Fibroblast of lung (primary cell): Measurements from ENCODE around the gene PKNOX2.

ENCODE experiments used
- EZH2 ChIP-seq: IDR thresholded peaks from 2 replicates; pipeline ENCODE4 v1.5.1; 2012; ENCODE audit warnings: low read length, control low read depth, mild to moderate bottlenecking; ENCODE audit errors: missing control alignments
- TF ChIP-seq, protein P1 (sequence below), 2 donors: IDR thresholded peaks in 1 of 2; conservative IDR thresholded peaks in 1 of 2; 1 replicate in 1 of 2; 2 replicates in 1 of 2; pipeline ENCODE4 v1.5.1; 2011 to 2012; ENCODE audit warnings: low read length in 2 of 2, control low read depth in 1 of 2, inconsistent platforms in 1 of 2, low read depth in 1 of 2, mild to moderate bottlenecking in 1 of 2

DNA sequence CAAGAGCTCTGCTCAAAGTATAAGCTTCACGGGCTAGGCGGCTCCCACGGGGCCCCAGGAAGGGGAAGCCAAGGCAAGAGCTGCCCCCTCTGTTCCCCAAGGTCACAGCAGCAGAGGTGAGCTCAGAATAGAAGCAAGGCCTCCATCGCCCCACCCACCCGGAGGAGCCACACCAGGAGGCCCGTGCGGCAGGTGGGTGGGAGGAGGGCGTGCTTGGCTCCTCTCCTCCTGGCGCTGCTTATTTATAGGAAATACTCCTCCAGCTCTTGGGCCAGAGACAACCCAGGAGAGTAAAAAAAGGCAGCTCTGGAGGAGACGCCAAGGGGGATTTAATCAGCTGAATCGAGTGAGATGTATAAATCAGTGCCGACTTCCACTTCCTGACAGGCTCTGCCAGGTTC, 243.8 kb downstream of the PKNOX2 start:
- TF ChIP-seq, protein P1, sequence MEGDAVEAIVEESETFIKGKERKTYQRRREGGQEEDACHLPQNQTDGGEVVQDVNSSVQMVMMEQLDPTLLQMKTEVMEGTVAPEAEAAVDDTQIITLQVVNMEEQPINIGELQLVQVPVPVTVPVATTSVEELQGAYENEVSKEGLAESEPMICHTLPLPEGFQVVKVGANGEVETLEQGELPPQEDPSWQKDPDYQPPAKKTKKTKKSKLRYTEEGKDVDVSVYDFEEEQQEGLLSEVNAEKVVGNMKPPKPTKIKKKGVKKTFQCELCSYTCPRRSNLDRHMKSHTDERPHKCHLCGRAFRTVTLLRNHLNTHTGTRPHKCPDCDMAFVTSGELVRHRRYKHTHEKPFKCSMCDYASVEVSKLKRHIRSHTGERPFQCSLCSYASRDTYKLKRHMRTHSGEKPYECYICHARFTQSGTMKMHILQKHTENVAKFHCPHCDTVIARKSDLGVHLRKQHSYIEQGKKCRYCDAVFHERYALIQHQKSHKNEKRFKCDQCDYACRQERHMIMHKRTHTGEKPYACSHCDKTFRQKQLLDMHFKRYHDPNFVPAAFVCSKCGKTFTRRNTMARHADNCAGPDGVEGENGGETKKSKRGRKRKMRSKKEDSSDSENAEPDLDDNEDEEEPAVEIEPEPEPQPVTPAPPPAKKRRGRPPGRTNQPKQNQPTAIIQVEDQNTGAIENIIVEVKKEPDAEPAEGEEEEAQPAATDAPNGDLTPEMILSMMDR (conservative IDR thresholded peaks at IDR 0.05 in 1 of 2, IDR thresholded peaks at IDR 0.05 in 1 of 2; ENCODE audit: low read depth in 1 of 2, low read length in 2 of 2), result no peak
- no peak for TF ChIP-seq EZH2
